WTC11 (cell line): ENCODE measurements around the gene KDM5B. TPM values are rescaled to one million over a fixed set of nuclear protein-coding genes. Genes with fewer than 3 reads are reported as not detected.

ENCODE experiments used
- ATAC-seq: fragments of 200-7000 bp; cut with Tn5 transposase; 2 replicates; pipeline ENCODE4 v1.10.0; 2021; ENCODE audit warnings: mild to moderate bottlenecking, moderate library complexity
- CTCF ChIA-PET: fragments of 300-600 bp; sonication (Branson Sonifier 250); formaldehyde crosslinking; loops from one replicate; lab custom pipeline; 2021; ENCODE audit warnings: antibody characterized with exemption; lab: Charles Lee
- POLR2A ChIA-PET: fragments of 350-600 bp; sonication (Branson Sonifier 250); formaldehyde crosslinking; loops from one replicate; lab custom pipeline; 2021; ENCODE audit warnings: antibody characterized with exemption; lab: Charles Lee
- DNase-seq: peaks from one replicate; pipeline ENCODE4 v3.0.0; 2021; ENCODE audit warnings: low spot score
- H3K27ac Mint-ChIP-seq: 2 replicates; pipeline ENCODE4 v1.8.0; 2021; ENCODE audit warnings: mixed read lengths
- H3K27me3 Mint-ChIP-seq: 2 replicates; pipeline ENCODE4 v1.8.0; 2021; ENCODE audit warnings: low read depth, mild to moderate bottlenecking, moderate library complexity, mixed read lengths
- H3K36me3 Mint-ChIP-seq: 2 replicates; pipeline ENCODE4 v1.8.0; 2021; ENCODE audit warnings: mixed read lengths
- H3K4me1 Mint-ChIP-seq: 2 replicates; pipeline ENCODE4 v1.8.0; 2022; ENCODE audit warnings: mixed read lengths
- H3K4me3 Mint-ChIP-seq: 2 replicates; pipeline ENCODE4 v1.8.0; 2021; ENCODE audit warnings: mild to moderate bottlenecking, moderate library complexity, mixed read lengths
- H3K9me3 Mint-ChIP-seq: 2 replicates; pipeline ENCODE4 v1.8.0; 2021; ENCODE audit warnings: mixed read lengths
- ATF2 ChIP-seq: sonication (generic); formaldehyde crosslinking; IDR thresholded peaks from 2 replicates; pipeline ENCODE4 v1.8.1; 2022; ENCODE audit warnings: low read depth, missing genetic modification reagents, borderline replicate concordance
- CREB1 ChIP-seq: sonication (generic); formaldehyde crosslinking; IDR thresholded peaks from 2 replicates; pipeline ENCODE4 v1.8.0; 2023; ENCODE audit warnings: mild to moderate bottlenecking, missing genetic modification reagents
- CREM ChIP-seq: sonication (generic); formaldehyde crosslinking; IDR thresholded peaks from 2 replicates; pipeline ENCODE4 v1.8.1; 2022; ENCODE audit warnings: mild to moderate bottlenecking, missing genetic modification reagents, moderate library complexity
- E2F4 ChIP-seq: sonication (generic); formaldehyde crosslinking; IDR thresholded peaks from 2 replicates; pipeline ENCODE4 v1.8.1; 2022; ENCODE audit warnings: low read depth, mild to moderate bottlenecking, moderate library complexity, missing genetic modification reagents, borderline replicate concordance
- ESRRA ChIP-seq: sonication (generic); formaldehyde crosslinking; IDR thresholded peaks from 2 replicates; pipeline ENCODE4 v1.8.1; 2022; ENCODE audit warnings: mild to moderate bottlenecking, missing genetic modification reagents, borderline replicate concordance
- ETV6 ChIP-seq: sonication (generic); formaldehyde crosslinking; IDR thresholded peaks from 2 replicates; pipeline ENCODE4 v1.8.1; 2022; ENCODE audit warnings: mild to moderate bottlenecking, missing genetic modification reagents
- FOXK1 ChIP-seq: sonication (generic); formaldehyde crosslinking; IDR thresholded peaks from 2 replicates; pipeline ENCODE4 v1.8.0; 2022; ENCODE audit warnings: mild to moderate bottlenecking, moderate library complexity, missing genetic modification reagents
- GABPB1 ChIP-seq: sonication (generic); formaldehyde crosslinking; IDR thresholded peaks from 2 replicates; pipeline ENCODE4 v1.8.1; 2023; ENCODE audit warnings: mild to moderate bottlenecking, missing genetic modification reagents
- IRF2 ChIP-seq: sonication (generic); formaldehyde crosslinking; IDR thresholded peaks from 2 replicates; pipeline ENCODE4 v1.8.0; 2022; ENCODE audit warnings: low read depth, missing genetic modification reagents, borderline replicate concordance
- KAT7 ChIP-seq: sonication (generic); formaldehyde crosslinking; IDR thresholded peaks from 2 replicates; pipeline ENCODE4 v1.8.1; 2023; ENCODE audit warnings: missing genetic modification reagents, mild to moderate bottlenecking, borderline replicate concordance
- NR3C1 ChIP-seq: sonication (generic); formaldehyde crosslinking; conservative IDR thresholded peaks from 2 replicates; pipeline ENCODE4 v1.8.1; 2023; ENCODE audit warnings: low read depth, mild to moderate bottlenecking, missing genetic modification reagents
- RELA ChIP-seq: sonication (generic); formaldehyde crosslinking; IDR thresholded peaks from 2 replicates; pipeline ENCODE4 v1.8.1; 2022; ENCODE audit warnings: missing genetic modification reagents, mild to moderate bottlenecking, borderline replicate concordance
- SP1 ChIP-seq: sonication (generic); formaldehyde crosslinking; conservative IDR thresholded peaks from 2 replicates; pipeline ENCODE4 v1.8.1; 2022; ENCODE audit warnings: missing genetic modification reagents
- TEAD4 ChIP-seq: sonication (generic); formaldehyde crosslinking; IDR thresholded peaks from 2 replicates; pipeline ENCODE4 v1.8.0; 2022; ENCODE audit warnings: mild to moderate bottlenecking, missing genetic modification reagents
- TP53 ChIP-seq: sonication (generic); formaldehyde crosslinking; IDR thresholded peaks from 2 replicates; pipeline ENCODE4 v1.8.1; 2023; ENCODE audit warnings: mild to moderate bottlenecking, missing genetic modification reagents
- ZBTB21 ChIP-seq: sonication (generic); formaldehyde crosslinking; IDR thresholded peaks from 2 replicates; pipeline ENCODE4 v1.8.1; 2023; ENCODE audit warnings: mild to moderate bottlenecking, missing genetic modification reagents, borderline replicate concordance
- ZNF232 ChIP-seq: sonication (generic); formaldehyde crosslinking; IDR thresholded peaks from 2 replicates; pipeline ENCODE4 v1.8.0; 2022; ENCODE audit warnings: mild to moderate bottlenecking, missing genetic modification reagents
- ZNF396 ChIP-seq: fragments of 250-450 bp; sonication (Bioruptor Pico); IDR thresholded peaks from 2 replicates; pipeline ENCODE4 v1.8.0; 2021; ENCODE audit warnings: mild to moderate bottlenecking, moderate library complexity, borderline replicate concordance
- ZNF423 ChIP-seq: fragments of 250-450 bp; sonication (Bioruptor Pico); IDR thresholded peaks from 2 replicates; pipeline ENCODE4 v2.1.2; 2022; ENCODE audit warnings: mild to moderate bottlenecking, moderate library complexity
- total RNA-seq: library from RNA; stranded (reverse); gene quantifications from 3 replicates; pipeline ENCODE4 v1.2.3, GENCODE V29; 2021
- TF ChIP-seq, protein P1 (sequence below): sonication (generic); formaldehyde crosslinking; IDR thresholded peaks from 2 replicates; pipeline ENCODE4 v1.8.0; 2022; ENCODE audit warnings: mild to moderate bottlenecking, missing genetic modification reagents
- TF ChIP-seq, protein P2 (sequence below): fragments of 200-600 bp; IDR thresholded peaks from 2 replicates; pipeline ENCODE4 v1.8.0; 2022; ENCODE audit warnings: antibody characterized with exemption
- TF ChIP-seq, protein P3 (sequence below): sonication (generic); formaldehyde crosslinking; IDR thresholded peaks from 2 replicates; pipeline ENCODE4 v1.8.1; 2022; ENCODE audit warnings: mild to moderate bottlenecking, moderate library complexity, missing genetic modification reagents
- TF ChIP-seq, protein P4 (sequence below): fragments of 250-450 bp; sonication (Bioruptor Pico); IDR thresholded peaks from 2 replicates; pipeline ENCODE4 v2.1.2; 2022; ENCODE audit warnings: mild to moderate bottlenecking, moderate library complexity
- TF ChIP-seq, protein P5 (sequence below): sonication (generic); formaldehyde crosslinking; IDR thresholded peaks from 2 replicates; pipeline ENCODE4 v1.8.0; 2022; ENCODE audit warnings: mild to moderate bottlenecking, missing genetic modification reagents

KDM5B gene
- total RNA-seq, 1 experiment from 2014 or later = 222 TPM

DNA sequence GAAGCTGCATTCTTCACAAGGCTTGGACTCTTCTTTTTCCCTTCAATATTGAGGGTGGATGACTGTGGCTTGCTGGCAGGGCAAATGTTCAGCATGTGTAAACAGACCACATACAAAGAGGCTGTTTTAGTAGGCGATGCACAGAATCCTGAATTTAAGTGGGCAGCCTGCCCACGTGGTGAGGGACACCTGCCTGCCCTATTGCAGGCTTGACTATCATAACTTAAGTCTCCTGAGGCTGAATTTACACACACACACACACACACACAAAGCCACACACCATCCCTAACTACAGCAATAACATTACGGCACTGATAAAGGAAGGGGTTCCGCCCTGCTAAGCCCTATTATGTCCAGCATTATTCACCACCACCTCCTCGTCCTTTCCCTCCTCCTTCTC lies 113.9 kb downstream of the KDM5B start (continued):
- TF ChIP-seq GABPB1 (no peak), ZNF423 (CRISPR knock-in tag) (no peak), ATF2 (CRISPR knock-in tag) (no peak)
- TF ChIP-seq, protein P1, sequence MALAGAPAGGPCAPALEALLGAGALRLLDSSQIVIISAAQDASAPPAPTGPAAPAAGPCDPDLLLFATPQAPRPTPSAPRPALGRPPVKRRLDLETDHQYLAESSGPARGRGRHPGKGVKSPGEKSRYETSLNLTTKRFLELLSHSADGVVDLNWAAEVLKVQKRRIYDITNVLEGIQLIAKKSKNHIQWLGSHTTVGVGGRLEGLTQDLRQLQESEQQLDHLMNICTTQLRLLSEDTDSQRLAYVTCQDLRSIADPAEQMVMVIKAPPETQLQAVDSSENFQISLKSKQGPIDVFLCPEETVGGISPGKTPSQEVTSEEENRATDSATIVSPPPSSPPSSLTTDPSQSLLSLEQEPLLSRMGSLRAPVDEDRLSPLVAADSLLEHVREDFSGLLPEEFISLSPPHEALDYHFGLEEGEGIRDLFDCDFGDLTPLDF = no peak
- TF ChIP-seq, protein P2, sequence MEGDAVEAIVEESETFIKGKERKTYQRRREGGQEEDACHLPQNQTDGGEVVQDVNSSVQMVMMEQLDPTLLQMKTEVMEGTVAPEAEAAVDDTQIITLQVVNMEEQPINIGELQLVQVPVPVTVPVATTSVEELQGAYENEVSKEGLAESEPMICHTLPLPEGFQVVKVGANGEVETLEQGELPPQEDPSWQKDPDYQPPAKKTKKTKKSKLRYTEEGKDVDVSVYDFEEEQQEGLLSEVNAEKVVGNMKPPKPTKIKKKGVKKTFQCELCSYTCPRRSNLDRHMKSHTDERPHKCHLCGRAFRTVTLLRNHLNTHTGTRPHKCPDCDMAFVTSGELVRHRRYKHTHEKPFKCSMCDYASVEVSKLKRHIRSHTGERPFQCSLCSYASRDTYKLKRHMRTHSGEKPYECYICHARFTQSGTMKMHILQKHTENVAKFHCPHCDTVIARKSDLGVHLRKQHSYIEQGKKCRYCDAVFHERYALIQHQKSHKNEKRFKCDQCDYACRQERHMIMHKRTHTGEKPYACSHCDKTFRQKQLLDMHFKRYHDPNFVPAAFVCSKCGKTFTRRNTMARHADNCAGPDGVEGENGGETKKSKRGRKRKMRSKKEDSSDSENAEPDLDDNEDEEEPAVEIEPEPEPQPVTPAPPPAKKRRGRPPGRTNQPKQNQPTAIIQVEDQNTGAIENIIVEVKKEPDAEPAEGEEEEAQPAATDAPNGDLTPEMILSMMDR = no peak

- POLR2A ChIA-PET = interaction anchor here (1.1 kb wide), 1 partner anchor 22 kb away, joined by 3 read pairs; no protein-coding TSS in a partner anchor
- TF ChIP-seq FOXK1 (peak; percentile 53; the same call in 1 of the 2 replicates), ZBTB21 (CRISPR knock-in tag) (0 out of 2 replicates have a peak, but pooled peaks have one; percentile 32), CREM (CRISPR knock-in tag) (peak; percentile 66; the same call in 1 of the 2 replicates), ESRRA (peak; percentile 27; the same call in 1 of the 2 replicates), CREB1 (CRISPR knock-in tag) (0 out of 2 replicates have a peak, but pooled peaks have one; percentile 49), RELA (CRISPR knock-in tag) (peak; percentile 37; the same call in 1 of the 2 replicates), IRF2 (CRISPR knock-in tag) (no peak), E2F4 (CRISPR knock-in tag) (no peak), ZNF232 (CRISPR knock-in tag) (peak; percentile 84; the same call in 1 of the 2 replicates), ETV6 (CRISPR knock-in tag) (peak; percentile 68; the same call in 1 of the 2 replicates), TP53 (CRISPR knock-in tag) (peak; percentile 61; the same call in 1 of the 2 replicates), NR3C1 (0 out of 2 replicates have a peak, but pooled peaks have one; percentile 49), ZNF396 (CRISPR knock-in tag) (no peak), SP1 (peak; percentile 56; the same call in 1 of the 2 replicates), TEAD4 (CRISPR knock-in tag) (peak; percentile 82; the same call in 1 of the 2 replicates), KAT7 (CRISPR knock-in tag) (no peak)
- TF ChIP-seq, protein P3, sequence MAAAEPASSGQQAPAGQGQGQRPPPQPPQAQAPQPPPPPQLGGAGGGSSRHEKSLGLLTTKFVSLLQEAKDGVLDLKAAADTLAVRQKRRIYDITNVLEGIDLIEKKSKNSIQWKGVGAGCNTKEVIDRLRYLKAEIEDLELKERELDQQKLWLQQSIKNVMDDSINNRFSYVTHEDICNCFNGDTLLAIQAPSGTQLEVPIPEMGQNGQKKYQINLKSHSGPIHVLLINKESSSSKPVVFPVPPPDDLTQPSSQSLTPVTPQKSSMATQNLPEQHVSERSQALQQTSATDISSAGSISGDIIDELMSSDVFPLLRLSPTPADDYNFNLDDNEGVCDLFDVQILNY (CRISPR knock-in tag) = no peak
- TF ChIP-seq, protein P4, sequence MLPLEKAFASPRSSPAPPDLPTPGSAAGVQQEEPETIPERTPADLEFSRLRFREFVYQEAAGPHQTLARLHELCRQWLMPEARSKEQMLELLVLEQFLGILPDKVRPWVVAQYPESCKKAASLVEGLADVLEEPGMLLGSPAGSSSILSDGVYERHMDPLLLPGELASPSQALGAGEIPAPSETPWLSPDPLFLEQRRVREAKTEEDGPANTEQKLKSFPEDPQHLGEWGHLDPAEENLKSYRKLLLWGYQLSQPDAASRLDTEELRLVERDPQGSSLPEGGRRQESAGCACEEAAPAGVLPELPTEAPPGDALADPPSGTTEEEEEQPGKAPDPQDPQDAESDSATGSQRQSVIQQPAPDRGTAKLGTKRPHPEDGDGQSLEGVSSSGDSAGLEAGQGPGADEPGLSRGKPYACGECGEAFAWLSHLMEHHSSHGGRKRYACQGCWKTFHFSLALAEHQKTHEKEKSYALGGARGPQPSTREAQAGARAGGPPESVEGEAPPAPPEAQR (CRISPR knock-in tag) = no peak
- TF ChIP-seq, protein P1 = 0 out of 2 replicates have a peak, but pooled peaks have one; percentile 76
- TF ChIP-seq, protein P5, sequence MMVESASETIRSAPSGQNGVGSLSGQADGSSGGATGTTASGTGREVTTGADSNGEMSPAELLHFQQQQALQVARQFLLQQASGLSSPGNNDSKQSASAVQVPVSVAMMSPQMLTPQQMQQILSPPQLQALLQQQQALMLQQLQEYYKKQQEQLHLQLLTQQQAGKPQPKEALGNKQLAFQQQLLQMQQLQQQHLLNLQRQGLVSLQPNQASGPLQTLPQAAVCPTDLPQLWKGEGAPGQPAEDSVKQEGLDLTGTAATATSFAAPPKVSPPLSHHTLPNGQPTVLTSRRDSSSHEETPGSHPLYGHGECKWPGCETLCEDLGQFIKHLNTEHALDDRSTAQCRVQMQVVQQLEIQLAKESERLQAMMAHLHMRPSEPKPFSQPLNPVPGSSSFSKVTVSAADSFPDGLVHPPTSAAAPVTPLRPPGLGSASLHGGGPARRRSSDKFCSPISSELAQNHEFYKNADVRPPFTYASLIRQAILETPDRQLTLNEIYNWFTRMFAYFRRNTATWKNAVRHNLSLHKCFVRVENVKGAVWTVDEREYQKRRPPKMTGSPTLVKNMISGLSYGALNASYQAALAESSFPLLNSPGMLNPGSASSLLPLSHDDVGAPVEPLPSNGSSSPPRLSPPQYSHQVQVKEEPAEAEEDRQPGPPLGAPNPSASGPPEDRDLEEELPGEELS (CRISPR knock-in tag) = no peak
Measured at GRCh38 chr1:202692959-202693555, 115.2 kb downstream of the KDM5B start.

More at GRCh38 chr1:202692959-202693555, 115.2 kb downstream of the KDM5B start:
- Mint-ChIP-seq H3K36me3 (no peaks in the 10 kb centered on the region), H3K9me3 (no peaks in the 10 kb centered on the region), H3K4me3 (no peak overlapping the region), H3K27ac (no peak overlapping the region), H3K27me3 (no peaks in the 10 kb centered on the region), H3K4me1 (peaks cover 5% of the 10 kb centered on the region; the same call in 1 of the 2 replicates)
- CTCF ChIA-PET = interaction anchor here (0.5 to 3.0 kb wide), 14 partner anchors 10 to 285 kb away, joined by 3 to 14 read pairs (median 6); partner anchors contain the start of gene SYT2
- peak; percentile 81 for ATAC-seq
- DNase-seq = peak; percentile 90
